Fibroblast of pulmonary artery (primary cell): ENCODE data around the gene COL6A3.
A peak's percentile ranks its signal among the peaks of the same experiment; 100 is the strongest.

Experiments
- DNase-seq: peaks from one replicate; pipeline ENCODE4 v3.0.0-alpha.2; 2010; ENCODE audit warnings: low read depth
- H3K4me3 ChIP-seq: replicated peaks from 2 replicates; pipeline ENCODE4 v1.5.1; 2011; ENCODE audit warnings: low read depth, mild to moderate bottlenecking, control low read depth, low read length, moderate library complexity
- TF ChIP-seq, protein P1 (sequence below): IDR thresholded peaks from 2 replicates; pipeline ENCODE4 v1.5.1; 2011; ENCODE audit warnings: mild to moderate bottlenecking, control low read depth, low read length, inconsistent platforms; ENCODE audit errors: missing control alignments

The COL6A3 gene

DNA sequence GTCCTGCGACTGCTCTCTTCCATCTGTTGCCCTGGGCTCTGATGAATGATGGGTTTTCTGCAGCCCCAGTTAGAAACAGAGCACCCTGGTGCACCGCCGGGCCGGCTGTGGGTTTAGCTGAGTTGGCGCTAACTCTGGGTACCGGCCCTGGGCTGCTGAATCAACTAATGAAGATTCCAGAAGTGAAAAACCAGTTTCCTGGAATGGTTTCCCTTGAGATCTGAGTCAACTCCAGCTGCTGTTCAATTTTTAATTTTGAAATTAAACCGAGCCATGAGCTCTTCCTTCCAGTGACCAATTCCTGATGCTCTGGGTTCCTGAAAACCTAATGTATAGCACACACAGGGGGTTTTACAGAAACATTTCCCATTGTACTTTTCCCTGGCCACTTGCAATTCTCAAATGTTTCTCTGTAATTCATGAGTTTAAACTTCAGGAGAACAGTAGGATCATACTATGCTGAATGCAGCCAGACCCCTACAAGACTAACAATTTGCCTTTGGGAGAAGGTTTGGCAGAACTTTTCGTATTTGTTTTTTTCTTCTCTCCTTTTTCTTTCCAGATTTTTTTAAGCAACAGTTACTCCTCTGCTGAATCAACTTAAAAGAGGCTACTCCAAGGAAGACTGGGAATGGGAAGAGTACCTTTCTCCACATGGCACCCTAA, 5.5 kb downstream of the COL6A3 start:
- DNase-seq: peak; percentile 45
- H3K4me3 ChIP-seq: peak overlapping the region; percentile 15

DNA sequence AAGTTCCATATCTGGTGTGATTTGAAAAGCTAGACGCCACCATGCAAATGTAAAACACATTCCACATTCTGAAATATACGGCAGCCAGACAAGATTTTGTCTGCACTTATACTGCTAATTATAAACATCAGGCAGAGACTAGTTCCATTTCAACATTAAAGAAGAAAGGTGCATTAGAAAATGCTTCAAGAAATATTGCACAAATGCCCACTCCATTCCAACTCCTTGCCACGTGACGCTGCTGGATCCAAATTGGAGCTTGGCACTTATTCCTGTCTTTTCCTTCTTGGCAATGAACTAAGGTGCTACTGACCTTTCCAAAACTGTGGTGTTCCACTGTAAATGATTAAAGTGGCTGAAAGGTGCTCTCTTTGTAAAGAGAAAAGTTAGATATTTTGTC, 6.3 kb downstream of the COL6A3 start:
- no peak overlapping the region for H3K4me3 ChIP-seq
- TF ChIP-seq, protein P1, sequence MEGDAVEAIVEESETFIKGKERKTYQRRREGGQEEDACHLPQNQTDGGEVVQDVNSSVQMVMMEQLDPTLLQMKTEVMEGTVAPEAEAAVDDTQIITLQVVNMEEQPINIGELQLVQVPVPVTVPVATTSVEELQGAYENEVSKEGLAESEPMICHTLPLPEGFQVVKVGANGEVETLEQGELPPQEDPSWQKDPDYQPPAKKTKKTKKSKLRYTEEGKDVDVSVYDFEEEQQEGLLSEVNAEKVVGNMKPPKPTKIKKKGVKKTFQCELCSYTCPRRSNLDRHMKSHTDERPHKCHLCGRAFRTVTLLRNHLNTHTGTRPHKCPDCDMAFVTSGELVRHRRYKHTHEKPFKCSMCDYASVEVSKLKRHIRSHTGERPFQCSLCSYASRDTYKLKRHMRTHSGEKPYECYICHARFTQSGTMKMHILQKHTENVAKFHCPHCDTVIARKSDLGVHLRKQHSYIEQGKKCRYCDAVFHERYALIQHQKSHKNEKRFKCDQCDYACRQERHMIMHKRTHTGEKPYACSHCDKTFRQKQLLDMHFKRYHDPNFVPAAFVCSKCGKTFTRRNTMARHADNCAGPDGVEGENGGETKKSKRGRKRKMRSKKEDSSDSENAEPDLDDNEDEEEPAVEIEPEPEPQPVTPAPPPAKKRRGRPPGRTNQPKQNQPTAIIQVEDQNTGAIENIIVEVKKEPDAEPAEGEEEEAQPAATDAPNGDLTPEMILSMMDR: no peak
- no peak for DNase-seq

More for the DNA sequence above, 5.5 kb downstream of the COL6A3 start:
- TF ChIP-seq, protein P1: no peak

DNA sequence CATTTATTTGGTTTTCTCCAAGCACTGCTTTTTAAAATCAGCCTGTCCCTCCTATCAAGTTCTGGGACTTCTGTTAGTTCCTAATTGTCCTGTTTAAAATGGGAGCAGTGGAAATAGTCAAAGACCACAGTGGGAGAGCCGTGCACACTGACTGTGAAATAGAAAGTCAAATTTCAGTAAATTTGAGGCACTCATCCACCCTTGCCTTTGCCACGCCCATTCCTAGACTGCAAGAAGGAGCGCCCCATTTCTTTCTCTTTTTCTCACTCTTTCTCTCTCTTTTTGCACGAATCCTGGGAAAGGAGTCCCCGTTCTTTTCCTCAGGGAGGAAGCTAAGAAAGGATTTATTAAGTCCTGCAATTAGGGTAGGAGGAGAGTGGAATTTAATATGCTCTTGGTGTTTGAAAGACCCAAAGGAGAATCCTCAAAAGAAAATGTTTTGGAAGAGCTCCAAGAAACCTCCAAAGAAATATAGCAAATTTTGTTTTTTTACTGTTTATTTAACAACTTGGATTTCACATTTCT, 7.5 kb downstream of the COL6A3 start:
- H3K4me3 ChIP-seq: no peak overlapping the region
- no peak for DNase-seq
- TF ChIP-seq, protein P1: no peak

DNA sequence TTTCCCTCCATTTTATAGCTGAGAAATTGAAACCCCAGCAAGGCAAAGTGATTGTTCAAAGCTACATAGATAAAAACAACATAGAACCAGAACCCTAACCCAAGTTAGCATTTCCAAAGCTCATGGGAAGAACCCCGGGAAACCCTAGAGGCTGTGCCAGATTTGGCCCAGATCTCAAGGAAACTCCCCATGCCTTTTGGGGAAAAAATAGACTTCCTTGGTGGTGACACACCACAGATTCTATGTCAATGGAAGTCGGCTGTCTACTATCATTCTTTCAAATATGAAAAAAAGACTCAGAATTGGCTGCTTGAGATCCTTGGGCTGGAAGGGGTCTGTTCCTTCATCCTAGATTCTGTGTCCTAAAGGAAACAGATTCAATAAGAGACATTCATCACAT, 8.4 kb downstream of the COL6A3 start:
- no peak for DNase-seq
- TF ChIP-seq, protein P1: no peak
- H3K4me3 ChIP-seq: no peak overlapping the region

DNA sequence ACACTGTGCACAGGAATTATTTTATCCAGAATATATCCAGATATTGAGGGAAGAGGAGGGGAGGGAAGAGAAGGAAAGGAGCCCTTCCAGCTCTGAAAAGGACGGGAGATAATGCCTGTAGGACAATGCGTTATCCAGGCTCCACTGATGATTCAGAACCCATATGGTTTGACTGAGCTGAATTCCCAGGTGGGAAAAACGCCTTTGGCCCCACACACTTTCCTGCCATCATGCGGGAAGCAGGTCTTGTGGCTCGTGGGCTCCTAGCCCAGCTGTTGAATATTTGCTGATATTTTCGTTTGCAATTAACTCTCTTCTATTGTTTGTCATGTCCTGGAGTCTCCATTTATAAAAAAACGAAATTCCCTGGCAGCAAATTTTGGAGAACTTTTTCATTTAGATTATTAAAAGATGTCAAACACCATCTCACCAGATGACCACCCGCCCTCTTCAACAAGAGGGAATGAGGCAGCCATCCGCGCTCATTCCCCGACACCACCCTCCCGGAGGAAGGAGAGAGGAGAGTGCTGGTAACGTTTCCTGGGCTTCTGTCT, 8.9 kb downstream of the COL6A3 start:
- DNase-seq: peak; percentile 62
- H3K4me3 ChIP-seq: no peak overlapping the region
- TF ChIP-seq, protein P1: no peak

DNA sequence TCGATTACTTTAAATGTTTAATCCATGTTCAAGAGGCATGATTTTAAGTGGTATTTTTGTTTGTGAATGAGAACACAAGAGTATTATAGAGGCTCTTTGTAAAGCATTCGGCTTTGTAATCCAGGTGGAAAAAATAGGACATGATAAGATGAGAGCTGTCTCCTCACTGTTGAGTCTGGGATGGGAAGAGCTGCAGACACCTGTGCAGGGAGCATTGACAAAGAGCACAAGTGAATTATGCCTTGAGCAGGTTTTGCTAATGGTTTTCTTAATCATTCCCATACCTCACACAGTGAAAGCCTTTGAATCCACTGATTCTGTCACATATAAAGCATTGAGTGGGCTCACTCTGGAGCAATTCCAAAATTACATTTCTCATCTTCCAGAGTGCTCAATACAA, 9.6 kb downstream of the COL6A3 start:
- TF ChIP-seq, protein P1: no peak
- no peak overlapping the region for H3K4me3 ChIP-seq
- no peak for DNase-seq
